ENCODE measurements around the gene RARS1. TPM values are rescaled to one million over a fixed set of nuclear protein-coding genes. Genes with fewer than 3 reads are reported as not detected.

Gene RARS1
- total RNA-seq, 1 experiment from 2014 or later, result 137 TPM

- no peak for DNase-seq
- no peak for TF ChIP-seq CTCF (IDR thresholded peaks at IDR 0.05; ENCODE audit: unreplicated experiment)
- peaks cover 89% of the 10 kb centered on the region for H3K36me3 Mint-ChIP-seq (ENCODE audit: insufficient read depth, unreplicated experiment)
- CTCF ChIA-PET, result interaction anchor here (0.6 kb wide), 1 partner anchor 33 kb away, joined by 4 read pairs; no protein-coding TSS in a partner anchor
- H3K27me3 Mint-ChIP-seq (ENCODE audit: unreplicated experiment), result no peaks in the 10 kb centered on the region
- no TSS peak for BruUV-seq (replicated peaks)
- no peak overlapping the region for H3K27ac Mint-ChIP-seq (ENCODE audit: unreplicated experiment)
- no peaks in the 10 kb centered on the region for H3K4me1 Mint-ChIP-seq (ENCODE audit: low read depth, unreplicated experiment)
- no peak overlapping the region for H3K4me3 Mint-ChIP-seq (ENCODE audit: low read depth, unreplicated experiment)
- H3K9me3 Mint-ChIP-seq (ENCODE audit: low read depth, unreplicated experiment), result no peaks in the 10 kb centered on the region
- intact Hi-C loops (cut with micrococcal nuclease; ENCODE audit: unreplicated experiment), result no loop called here
These were observed 21.6 kb upstream of the RARS1 start for GRCh38 chr5:168464641-168465040.

GRCh38 chr5:168467755-168468330 is 18.4 kb upstream of the RARS1 start:
- CTCF ChIA-PET, result no interaction called here
- TF ChIP-seq CTCF (IDR thresholded peaks at IDR 0.05; ENCODE audit: unreplicated experiment), result no peak
- Mint-ChIP-seq H3K36me3 (ENCODE audit: insufficient read depth, unreplicated experiment) (peaks cover 91% of the 10 kb centered on the region), H3K27me3 (ENCODE audit: unreplicated experiment) (no peaks in the 10 kb centered on the region), H3K4me1 (ENCODE audit: low read depth, unreplicated experiment) (peaks cover 15% of the 10 kb centered on the region), H3K4me3 (ENCODE audit: low read depth, unreplicated experiment) (no peak overlapping the region), H3K27ac (ENCODE audit: unreplicated experiment) (no peak overlapping the region), H3K9me3 (ENCODE audit: low read depth, unreplicated experiment) (no peaks in the 10 kb centered on the region)
- DNase-seq, result no peak
- no TSS peak for BruUV-seq (replicated peaks)
- intact Hi-C loops (cut with micrococcal nuclease; ENCODE audit: unreplicated experiment), result no loop called here

GRCh38 chr5:168468836-168469235 is 17.4 kb upstream of the RARS1 start:
- H3K4me1 Mint-ChIP-seq (ENCODE audit: low read depth, unreplicated experiment), result peaks cover 17% of the 10 kb centered on the region
- H3K36me3 Mint-ChIP-seq (ENCODE audit: insufficient read depth, unreplicated experiment), result peaks cover 88% of the 10 kb centered on the region
- no peaks in the 10 kb centered on the region for H3K27me3 Mint-ChIP-seq (ENCODE audit: unreplicated experiment)

DNA sequence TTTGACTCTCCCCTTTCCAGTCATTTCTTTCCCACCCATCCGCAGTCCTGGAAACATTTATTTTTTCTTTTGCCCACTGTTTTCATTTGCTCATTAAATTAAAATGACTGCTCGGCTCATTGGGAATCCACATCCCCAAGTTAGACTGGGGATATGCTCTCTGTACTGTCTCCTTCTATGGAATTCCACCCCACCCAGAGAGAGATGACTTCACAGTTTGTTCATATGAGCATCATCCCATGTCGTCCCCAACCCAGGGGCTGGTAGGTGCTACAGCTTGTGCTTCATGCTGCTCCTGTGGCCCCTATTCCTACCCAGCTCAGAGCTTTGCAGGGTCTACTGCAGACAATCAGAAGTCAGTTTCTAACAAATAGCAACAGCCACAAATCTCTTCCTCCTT is 16.5 kb upstream of the RARS1 start:
- BruUV-seq (replicated peaks), result no TSS peak
- H3K4me1 Mint-ChIP-seq (ENCODE audit: low read depth, unreplicated experiment), result peaks cover 17% of the 10 kb centered on the region
- DNase-seq, result no peak
- TF ChIP-seq CTCF (IDR thresholded peaks at IDR 0.05; ENCODE audit: unreplicated experiment), result no peak
- CTCF ChIA-PET, result no interaction called here
- intact Hi-C loops (cut with micrococcal nuclease; ENCODE audit: unreplicated experiment), result no loop called here
- H3K4me3 Mint-ChIP-seq (ENCODE audit: low read depth, unreplicated experiment), result no peak overlapping the region
- peaks cover 86% of the 10 kb centered on the region for H3K36me3 Mint-ChIP-seq (ENCODE audit: insufficient read depth, unreplicated experiment)
- no peaks in the 10 kb centered on the region for H3K9me3 Mint-ChIP-seq (ENCODE audit: low read depth, unreplicated experiment)
- H3K27ac Mint-ChIP-seq (ENCODE audit: unreplicated experiment), result no peak overlapping the region
- H3K27me3 Mint-ChIP-seq (ENCODE audit: unreplicated experiment), result no peaks in the 10 kb centered on the region

More at GRCh38 chr5:168468836-168469235, 17.4 kb upstream of the RARS1 start:
- no TSS peak for BruUV-seq (replicated peaks)
- intact Hi-C loops (cut with micrococcal nuclease; ENCODE audit: unreplicated experiment), result no loop called here
- Mint-ChIP-seq H3K4me3 (ENCODE audit: low read depth, unreplicated experiment) (no peak overlapping the region), H3K9me3 (ENCODE audit: low read depth, unreplicated experiment) (no peaks in the 10 kb centered on the region), H3K27ac (ENCODE audit: unreplicated experiment) (no peak overlapping the region)
- DNase-seq, result no peak
- CTCF ChIA-PET, result no interaction called here
- TF ChIP-seq CTCF (IDR thresholded peaks at IDR 0.05; ENCODE audit: unreplicated experiment), result no peak

Measured in Calu3 (cell line).